HPDE6-E6E7 (cell line): Measurements from ENCODE around the gene PSMG3.
"Not testable (repeated sequence)": the region's sequence is repeated elsewhere in the genome, so short reads cannot be mapped to it uniquely, and the experiment has no call there.

Source experiments
- DNase-seq: peaks from one replicate; pipeline ENCODE4 v3.0.0; 2011; ENCODE audit warnings: missing footprints; ENCODE audit errors: extremely low spot score

PSMG3 gene

GRCh38 chr7:1534330-1535099 is 35.3 kb downstream of the PSMG3 start:
- DNase-seq = no peak

GRCh38 chr7:1533547-1534329 is 36.1 kb downstream of the PSMG3 start:
- peak; percentile 80 for DNase-seq

- DNase-seq = no peak
Observed at GRCh38 chr7:1533255-1533546, 36.6 kb downstream of the PSMG3 start.

- peak; percentile 85 for DNase-seq
Observed at GRCh38 chr7:1532456-1533254, 37.2 kb downstream of the PSMG3 start.

- DNase-seq = no peak
Observed at GRCh38 chr7:1531979-1532455, 37.8 kb downstream of the PSMG3 start.

- DNase-seq = no peak
Observed at GRCh38 chr7:1531263-1531978, 38.4 kb downstream of the PSMG3 start.

DNA sequence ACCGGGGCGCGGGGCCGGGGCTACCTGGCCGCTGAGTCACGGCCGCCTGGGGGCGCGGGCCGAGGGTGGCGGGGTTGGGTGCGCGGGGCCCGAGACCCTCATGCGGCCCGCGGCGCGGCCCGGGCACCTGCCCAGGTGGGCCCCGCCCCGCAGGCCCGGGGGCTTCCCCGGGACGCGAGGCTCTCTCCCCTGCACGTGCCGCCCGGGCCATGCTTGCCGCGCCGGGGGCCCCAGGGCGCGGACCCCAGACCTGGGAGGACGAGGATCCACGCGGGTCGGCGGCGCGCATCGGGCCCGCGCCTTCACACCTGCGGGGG is 38.9 kb downstream of the PSMG3 start:
- DNase-seq = no peak

- DNase-seq = no peak
Observed at GRCh38 chr7:1529383-1530116, 40.3 kb downstream of the PSMG3 start.

DNA sequence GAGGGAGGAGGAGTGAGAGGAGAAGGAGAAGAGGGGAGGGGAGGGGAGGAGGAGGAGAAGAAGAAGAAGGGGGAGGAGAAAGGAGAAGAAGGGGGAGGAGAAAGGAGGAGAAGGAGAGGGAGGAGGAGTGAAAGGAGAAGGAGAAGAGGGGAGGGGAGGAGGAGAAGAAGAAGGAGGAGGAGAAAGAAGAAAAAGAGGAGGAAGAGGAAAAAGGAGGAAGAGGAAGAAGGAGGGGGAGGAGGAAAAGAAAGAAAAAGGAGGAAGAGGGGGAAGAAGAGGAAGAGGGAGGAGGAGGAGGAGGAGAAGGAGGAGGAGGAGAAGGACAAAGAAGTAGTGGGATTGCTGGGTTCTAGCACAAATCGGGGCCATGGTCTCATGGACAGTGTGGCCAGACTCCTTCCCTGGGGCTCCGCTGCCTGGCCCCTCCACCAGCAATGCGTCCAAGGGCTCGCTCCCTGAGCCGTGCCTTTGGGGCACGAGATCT is 43.5 kb downstream of the PSMG3 start:
- DNase-seq = no peak

- no peak for DNase-seq
Observed at GRCh38 chr7:1525409-1525808, 44.4 kb downstream of the PSMG3 start.

GRCh38 chr7:1523844-1524243 is 46.0 kb downstream of the PSMG3 start:
- no peak for DNase-seq

DNA sequence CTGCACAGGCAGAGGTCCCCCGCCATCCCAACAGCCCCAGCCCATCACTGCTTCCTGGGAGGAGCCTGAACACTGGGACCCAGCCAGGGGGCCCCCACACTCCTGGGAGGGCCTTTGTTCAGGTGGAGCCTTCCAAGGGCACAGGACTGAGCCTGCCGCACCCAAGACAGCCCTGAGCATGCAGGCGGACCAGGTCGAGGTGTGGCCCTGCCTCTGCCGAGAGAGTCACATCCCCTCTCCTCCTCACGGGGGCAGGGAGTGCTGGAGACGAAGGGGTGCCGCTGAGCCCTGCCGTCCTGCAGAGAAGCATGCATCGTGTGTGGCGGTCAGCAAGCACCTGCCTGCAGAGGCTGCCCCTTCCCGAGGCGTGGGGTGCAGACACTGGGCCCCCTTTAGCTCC is 46.6 kb downstream of the PSMG3 start:
- DNase-seq = no peak

- no peak for DNase-seq
Observed at GRCh38 chr7:1521456-1521855, 48.4 kb downstream of the PSMG3 start.

GRCh38 chr7:1520539-1521234 is 49.1 kb downstream of the PSMG3 start:
- peak; percentile 40 for DNase-seq

- DNase-seq = not testable (repeated sequence)
Observed at GRCh38 chr7:1519322-1519922, 50.4 kb downstream of the PSMG3 start.
